ENCODE data around the gene FFAR1.
"Not testable (repeated sequence)": the region's sequence is repeated elsewhere in the genome, so short reads cannot be mapped to it uniquely, and the experiment has no call there.

FFAR1 gene

GRCh38 chr19:35365303-35365702 lies 17.6 kb downstream of the FFAR1 start:
- Histone ChIP-seq H3K9me3 (no peaks in the 10 kb centered on the region), H3K4me1 (no peaks in the 10 kb centered on the region), H3K27me3 (ENCODE audit: low read depth) (peaks cover 26% of the 10 kb centered on the region)

GRCh38 chr19:35368378-35368777 lies 20.7 kb downstream of the FFAR1 start:
- in situ Hi-C loops (cut with MboI; ENCODE audit: low sequenced_read_pairs) = no loop called here
- no peak for DNase-seq (ENCODE audit: low spot score in 2 of 2)
- no peaks in the 10 kb centered on the region for H3K36me3 ChIP-seq (replicated peaks)
- no peaks in the 10 kb centered on the region for H3K9me3 ChIP-seq
- no peaks in the 10 kb centered on the region for H3K4me1 ChIP-seq
- H3K27me3 ChIP-seq (ENCODE audit: low read depth) = peaks cover 2% of the 10 kb centered on the region; the same call in 1 of the 2 replicates
- H3K4me3 ChIP-seq = no peak overlapping the region

More at GRCh38 chr19:35365303-35365702, 17.6 kb downstream of the FFAR1 start:
- in situ Hi-C loops (cut with MboI; ENCODE audit: low sequenced_read_pairs) = no loop called here
- Histone ChIP-seq H3K36me3 (replicated peaks) (no peaks in the 10 kb centered on the region), H3K4me3 (no peak overlapping the region)
- DNase-seq (ENCODE audit: low spot score in 2 of 2) = no peak

- Histone ChIP-seq H3K36me3 (replicated peaks) (no peaks in the 10 kb centered on the region), H3K4me3 (no peak overlapping the region), H3K4me1 (no peaks in the 10 kb centered on the region), H3K9me3 (no peaks in the 10 kb centered on the region), H3K27me3 (ENCODE audit: low read depth) (no peaks in the 10 kb centered on the region)
- no peak for DNase-seq (ENCODE audit: low spot score in 2 of 2)
- in situ Hi-C loops (cut with MboI; ENCODE audit: low sequenced_read_pairs) = no loop called here
Measured at GRCh38 chr19:35369522-35369921, 21.8 kb downstream of the FFAR1 start.

GRCh38 chr19:35370722-35371121 lies 23.0 kb downstream of the FFAR1 start, which contains the start of gene GPR42:
Gene GPR42, plus strand, starts transcription at chr19:35371068. Its CDS starts 292 bp downstream, at chr19:35371360.
- no peaks in the 10 kb centered on the region for H3K27me3 ChIP-seq (ENCODE audit: low read depth)
- no peak within 1 kb of the TSS for H3K4me3 ChIP-seq
- no peaks in the 10 kb centered on the region for H3K4me1 ChIP-seq
- in situ Hi-C loops (cut with MboI; ENCODE audit: low sequenced_read_pairs) = no loop called here
- no peak for DNase-seq (ENCODE audit: low spot score in 2 of 2)
- H3K36me3 ChIP-seq (replicated peaks) = no peaks in the 10 kb centered on the region
- no peaks in the 10 kb centered on the region for H3K9me3 ChIP-seq

- Histone ChIP-seq H3K36me3 (replicated peaks) (no peaks in the 10 kb centered on the region), H3K4me1 (no peaks in the 10 kb centered on the region), H3K4me3 (no peak overlapping the region), H3K9me3 (no peaks in the 10 kb centered on the region), H3K27me3 (ENCODE audit: low read depth) (no peaks in the 10 kb centered on the region)
- no peak for DNase-seq (ENCODE audit: low spot score in 2 of 2)
- in situ Hi-C loops (cut with MboI; ENCODE audit: low sequenced_read_pairs) = no loop called here
Measured at GRCh38 chr19:35373492-35373891, 25.8 kb downstream of the FFAR1 start.

- in situ Hi-C loops (cut with MboI; ENCODE audit: low sequenced_read_pairs); DNase-seq (ENCODE audit: low spot score in 2 of 2); H3K27me3 ChIP-seq (ENCODE audit: low read depth); H3K4me1 ChIP-seq; H3K36me3 ChIP-seq (replicated peaks); H3K4me3 ChIP-seq; H3K9me3 ChIP-seq: not testable (repeated sequence)
Measured at GRCh38 chr19:35374031-35374430, 26.3 kb downstream of the FFAR1 start.

- no peaks in the 10 kb centered on the region for H3K36me3 ChIP-seq (replicated peaks)
- no peak for DNase-seq (ENCODE audit: low spot score in 2 of 2)
- no peaks in the 10 kb centered on the region for H3K27me3 ChIP-seq (ENCODE audit: low read depth)
- no peak overlapping the region for H3K4me3 ChIP-seq
- in situ Hi-C loops (cut with MboI; ENCODE audit: low sequenced_read_pairs) = no loop called here
- no peaks in the 10 kb centered on the region for H3K4me1 ChIP-seq
- no peaks in the 10 kb centered on the region for H3K9me3 ChIP-seq
Measured at GRCh38 chr19:35375505-35376307, 28.0 kb downstream of the FFAR1 start.

- no peaks in the 10 kb centered on the region for H3K4me1 ChIP-seq
- DNase-seq (ENCODE audit: low spot score in 2 of 2) = no peak
- in situ Hi-C loops (cut with MboI; ENCODE audit: low sequenced_read_pairs) = no loop called here
- H3K36me3 ChIP-seq (replicated peaks) = no peaks in the 10 kb centered on the region
- no peaks in the 10 kb centered on the region for H3K9me3 ChIP-seq
- H3K27me3 ChIP-seq (ENCODE audit: low read depth) = no peaks in the 10 kb centered on the region
- H3K4me3 ChIP-seq = no peak overlapping the region
Measured at GRCh38 chr19:35377656-35378055, 30.0 kb downstream of the FFAR1 start.

- no peak for DNase-seq (ENCODE audit: low spot score in 2 of 2)
- in situ Hi-C loops (cut with MboI; ENCODE audit: low sequenced_read_pairs) = no loop called here
- no peaks in the 10 kb centered on the region for H3K4me1 ChIP-seq
- H3K36me3 ChIP-seq (replicated peaks) = no peaks in the 10 kb centered on the region
- H3K4me3 ChIP-seq = no peak overlapping the region
- no peaks in the 10 kb centered on the region for H3K9me3 ChIP-seq
- H3K27me3 ChIP-seq (ENCODE audit: low read depth) = no peaks in the 10 kb centered on the region
Measured at GRCh38 chr19:35378356-35378755, 30.7 kb downstream of the FFAR1 start.

GRCh38 chr19:35379545-35379944 lies 31.8 kb downstream of the FFAR1 start:
- in situ Hi-C loops (cut with MboI; ENCODE audit: low sequenced_read_pairs); H3K4me1 ChIP-seq: not testable (repeated sequence)

GRCh38 chr19:35379992-35380391 lies 32.3 kb downstream of the FFAR1 start:
- Histone ChIP-seq H3K4me3 (no peak overlapping the region), H3K36me3 (replicated peaks) (no peaks in the 10 kb centered on the region), H3K9me3 (peaks cover 6% of the 10 kb centered on the region), H3K4me1 (no peaks in the 10 kb centered on the region), H3K27me3 (ENCODE audit: low read depth) (no peaks in the 10 kb centered on the region)
- no peak for DNase-seq (ENCODE audit: low spot score in 2 of 2)
- in situ Hi-C loops (cut with MboI; ENCODE audit: low sequenced_read_pairs) = no loop called here

More at GRCh38 chr19:35379545-35379944, 31.8 kb downstream of the FFAR1 start:
- H3K9me3 ChIP-seq; H3K27me3 ChIP-seq (ENCODE audit: low read depth); H3K4me3 ChIP-seq; DNase-seq (ENCODE audit: low spot score in 2 of 2); H3K36me3 ChIP-seq (replicated peaks): not testable (repeated sequence)

- in situ Hi-C loops (cut with MboI; ENCODE audit: low sequenced_read_pairs) = no loop called here
- Histone ChIP-seq H3K9me3 (peaks cover 10% of the 10 kb centered on the region), H3K27me3 (ENCODE audit: low read depth) (no peaks in the 10 kb centered on the region), H3K4me3 (no peak overlapping the region), H3K36me3 (replicated peaks) (no peaks in the 10 kb centered on the region), H3K4me1 (no peaks in the 10 kb centered on the region)
- no peak for DNase-seq (ENCODE audit: low spot score in 2 of 2)
Measured at GRCh38 chr19:35380450-35381124, 32.9 kb downstream of the FFAR1 start.

GRCh38 chr19:35381318-35381717 lies 33.6 kb downstream of the FFAR1 start:
- no peak for DNase-seq (ENCODE audit: low spot score in 2 of 2)
- Histone ChIP-seq H3K36me3 (replicated peaks) (no peaks in the 10 kb centered on the region), H3K4me1 (no peaks in the 10 kb centered on the region), H3K9me3 (peaks cover 18% of the 10 kb centered on the region), H3K4me3 (no peak overlapping the region), H3K27me3 (ENCODE audit: low read depth) (no peaks in the 10 kb centered on the region)
- in situ Hi-C loops (cut with MboI; ENCODE audit: low sequenced_read_pairs) = no loop called here

- Histone ChIP-seq H3K4me3 (no peak overlapping the region), H3K36me3 (replicated peaks) (no peaks in the 10 kb centered on the region), H3K4me1 (no peaks in the 10 kb centered on the region), H3K27me3 (ENCODE audit: low read depth) (no peaks in the 10 kb centered on the region), H3K9me3 (peaks cover 19% of the 10 kb centered on the region)
- no peak for DNase-seq (ENCODE audit: low spot score in 2 of 2)
- in situ Hi-C loops (cut with MboI; ENCODE audit: low sequenced_read_pairs) = no loop called here
Measured at GRCh38 chr19:35381926-35382325, 34.2 kb downstream of the FFAR1 start.
